NB4 (cell line): ENCODE measurements around the gene RRP12.

Source experiments
- DNase-seq: peaks from one replicate; pipeline ENCODE4 v3.0.0; 2010; ENCODE audit warnings: low read depth
- H3K4me3 ChIP-seq: one replicate; pipeline ENCODE4 v1.5.1; 2011; ENCODE audit warnings: mild to moderate bottlenecking, low read depth, low read length, moderate library complexity
- CTCF ChIP-seq: IDR thresholded peaks from one replicate; pipeline ENCODE4 v1.5.1; 2012; ENCODE audit warnings: low read depth, low read length
- MAX ChIP-seq: IDR thresholded peaks from 2 replicates; pipeline ENCODE4 v1.6.1; 2011; ENCODE audit warnings: low read depth, low read length
- MYC ChIP-seq: IDR thresholded peaks from 2 replicates; pipeline ENCODE4 v1.6.1; 2011; ENCODE audit warnings: low read depth, low read length
- POLR2A ChIP-seq: IDR thresholded peaks from 2 replicates; pipeline ENCODE4 v1.6.1; 2011; ENCODE audit warnings: mild to moderate bottlenecking; ENCODE audit not compliant: insufficient read length; ENCODE audit errors: extremely low read depth

Gene RRP12

GRCh38 chr10:97378933-97379921 is 21.9 kb downstream of the RRP12 start:
- no peak for TF ChIP-seq MYC
- TF ChIP-seq CTCF: no peak
- TF ChIP-seq MAX: no peak
- TF ChIP-seq POLR2A: no peak
- H3K4me3 ChIP-seq: no peak overlapping the region

GRCh38 chr10:97376413-97376812 is 24.7 kb downstream of the RRP12 start:
- no peak overlapping the region for H3K4me3 ChIP-seq
- DNase-seq: peak; percentile 71
- TF ChIP-seq MAX (no peak), CTCF (no peak), MYC (no peak), POLR2A (no peak)

More at GRCh38 chr10:97378933-97379921, 21.9 kb downstream of the RRP12 start:
- DNase-seq: no peak

- TF ChIP-seq MAX (no peak), POLR2A (no peak), MYC (no peak), CTCF (no peak)
- H3K4me3 ChIP-seq: no peak overlapping the region
- no peak for DNase-seq
These were observed 27.7 kb downstream of the RRP12 start for GRCh38 chr10:97373456-97373855.

- TF ChIP-seq MYC (no peak), CTCF (no peak), POLR2A (no peak), MAX (no peak)
- H3K4me3 ChIP-seq: no peak overlapping the region
- DNase-seq: no peak
These were observed 28.8 kb downstream of the RRP12 start for GRCh38 chr10:97372233-97372875.

GRCh38 chr10:97371696-97372095 is 29.4 kb downstream of the RRP12 start:
- DNase-seq: no peak
- no peak for TF ChIP-seq MYC
- no peak for TF ChIP-seq CTCF
- no peak for TF ChIP-seq POLR2A
- no peak for TF ChIP-seq MAX

More at GRCh38 chr10:97371696-97372095, 29.4 kb downstream of the RRP12 start:
- H3K4me3 ChIP-seq: no peak overlapping the region
